Hepatocyte (in vitro differentiated cells): ENCODE measurements around the gene CD74.

Experiments
- EZH2phosphoT487 ChIP-seq: fragments of 200-600 bp; sonication (generic); IDR thresholded peaks from one replicate; pipeline ENCODE4 v1.6.1; 2018; ENCODE audit warnings: antibody characterized with exemption, mild to moderate bottlenecking, low read depth, moderate library complexity; ENCODE audit not compliant: unreplicated experiment, severe bottlenecking
- TF ChIP-seq, protein P1 (sequence below): fragments of 200-600 bp; sonication (generic); IDR thresholded peaks from 2 replicates; pipeline ENCODE4 v1.5.1; 2016; ENCODE audit warnings: antibody characterized with exemption, mild to moderate bottlenecking; ENCODE audit not compliant: poor library complexity

GRCh38 chr5:150412319-150413175 lies at the start of gene CD74:
- TF ChIP-seq, protein P1, sequence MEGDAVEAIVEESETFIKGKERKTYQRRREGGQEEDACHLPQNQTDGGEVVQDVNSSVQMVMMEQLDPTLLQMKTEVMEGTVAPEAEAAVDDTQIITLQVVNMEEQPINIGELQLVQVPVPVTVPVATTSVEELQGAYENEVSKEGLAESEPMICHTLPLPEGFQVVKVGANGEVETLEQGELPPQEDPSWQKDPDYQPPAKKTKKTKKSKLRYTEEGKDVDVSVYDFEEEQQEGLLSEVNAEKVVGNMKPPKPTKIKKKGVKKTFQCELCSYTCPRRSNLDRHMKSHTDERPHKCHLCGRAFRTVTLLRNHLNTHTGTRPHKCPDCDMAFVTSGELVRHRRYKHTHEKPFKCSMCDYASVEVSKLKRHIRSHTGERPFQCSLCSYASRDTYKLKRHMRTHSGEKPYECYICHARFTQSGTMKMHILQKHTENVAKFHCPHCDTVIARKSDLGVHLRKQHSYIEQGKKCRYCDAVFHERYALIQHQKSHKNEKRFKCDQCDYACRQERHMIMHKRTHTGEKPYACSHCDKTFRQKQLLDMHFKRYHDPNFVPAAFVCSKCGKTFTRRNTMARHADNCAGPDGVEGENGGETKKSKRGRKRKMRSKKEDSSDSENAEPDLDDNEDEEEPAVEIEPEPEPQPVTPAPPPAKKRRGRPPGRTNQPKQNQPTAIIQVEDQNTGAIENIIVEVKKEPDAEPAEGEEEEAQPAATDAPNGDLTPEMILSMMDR, result no peak
- TF ChIP-seq EZH2phosphoT487, result no peak
